ENCODE measurements around the gene MEF2A.
"Not testable (repeated sequence)": the region's sequence is repeated elsewhere in the genome, so short reads cannot be mapped to it uniquely, and the experiment has no call there.

MEF2A gene

GRCh38 chr15:99722406-99722805 is 156.6 kb downstream of the MEF2A start:
- in situ Hi-C loops (cut with HindIII; ENCODE audit: low sequenced_read_pairs), result no loop called here

GRCh38 chr15:99726333-99726732 is 160.5 kb downstream of the MEF2A start:
- in situ Hi-C loops (cut with HindIII; ENCODE audit: low sequenced_read_pairs), result no loop called here

GRCh38 chr15:99727330-99727729 is 161.5 kb downstream of the MEF2A start:
- in situ Hi-C loops (cut with HindIII; ENCODE audit: low sequenced_read_pairs), result no loop called here

GRCh38 chr15:99727733-99728132 is 161.9 kb downstream of the MEF2A start:
- in situ Hi-C loops (cut with HindIII; ENCODE audit: low sequenced_read_pairs), result no loop called here

GRCh38 chr15:99728916-99729315 is 163.1 kb downstream of the MEF2A start:
- in situ Hi-C loops (cut with HindIII; ENCODE audit: low sequenced_read_pairs), result no loop called here

- in situ Hi-C loops (cut with HindIII; ENCODE audit: low sequenced_read_pairs), result no loop called here
These were observed 163.5 kb downstream of the MEF2A start for GRCh38 chr15:99729327-99729726.

GRCh38 chr15:99729920-99730319 is 164.1 kb downstream of the MEF2A start:
- in situ Hi-C loops (cut with HindIII; ENCODE audit: low sequenced_read_pairs), result no loop called here

- in situ Hi-C loops (cut with HindIII; ENCODE audit: low sequenced_read_pairs), result no loop called here
These were observed 165.7 kb downstream of the MEF2A start for GRCh38 chr15:99731336-99732123.

GRCh38 chr15:99732124-99732750 is 166.5 kb downstream of the MEF2A start:
- in situ Hi-C loops (cut with HindIII; ENCODE audit: low sequenced_read_pairs), result no loop called here

- in situ Hi-C loops (cut with HindIII; ENCODE audit: low sequenced_read_pairs), result no loop called here
These were observed 167.0 kb downstream of the MEF2A start for GRCh38 chr15:99732751-99733267.

- in situ Hi-C loops (cut with HindIII; ENCODE audit: low sequenced_read_pairs), result no loop called here
These were observed 167.7 kb downstream of the MEF2A start, which contains the start of gene LYSMD4 for GRCh38 chr15:99733268-99734039. LYSMD4 (minus strand) TSS chr15:99733437; CDS start chr15:99731999, 1,438 bp downstream.

- in situ Hi-C loops (cut with HindIII; ENCODE audit: low sequenced_read_pairs), result not testable (repeated sequence)
These were observed 168.2 kb downstream of the MEF2A start for GRCh38 chr15:99734040-99734291.

GRCh38 chr15:99734575-99734974 is 168.8 kb downstream of the MEF2A start:
- in situ Hi-C loops (cut with HindIII; ENCODE audit: low sequenced_read_pairs), result no loop called here

- in situ Hi-C loops (cut with HindIII; ENCODE audit: low sequenced_read_pairs), result no loop called here
These were observed 170.1 kb downstream of the MEF2A start for GRCh38 chr15:99735868-99736267.

GRCh38 chr15:99736702-99737101 is 170.9 kb downstream of the MEF2A start:
- in situ Hi-C loops (cut with HindIII; ENCODE audit: low sequenced_read_pairs), result no loop called here

- in situ Hi-C loops (cut with HindIII; ENCODE audit: low sequenced_read_pairs), result no loop called here
These were observed 172.4 kb downstream of the MEF2A start for GRCh38 chr15:99738021-99738847.

GRCh38 chr15:99741835-99742234 is 176.1 kb downstream of the MEF2A start:
- in situ Hi-C loops (cut with HindIII; ENCODE audit: low sequenced_read_pairs), result no loop called here

- in situ Hi-C loops (cut with HindIII; ENCODE audit: low sequenced_read_pairs), result no loop called here
These were observed 178.4 kb downstream of the MEF2A start for GRCh38 chr15:99744142-99744541.

GRCh38 chr15:99745370-99746086 is 179.7 kb downstream of the MEF2A start:
- in situ Hi-C loops (cut with HindIII; ENCODE audit: low sequenced_read_pairs), result no loop called here

GRCh38 chr15:99749386-99749785 is 183.6 kb downstream of the MEF2A start:
- in situ Hi-C loops (cut with HindIII; ENCODE audit: low sequenced_read_pairs), result no loop called here

Data from endothelial cell of hepatic sinusoid (primary cell).